Fibroblast of mammary gland (primary cell): Measurements from ENCODE around the gene SRSF1.
A peak's percentile ranks its signal among the peaks of the same experiment; 100 is the strongest.
"Not testable (repeated sequence)": the region's sequence is repeated elsewhere in the genome, so short reads cannot be mapped to it uniquely, and the experiment has no call there.

Source experiments
- DNase-seq: peaks from one replicate; pipeline ENCODE4 v3.0.0-alpha.2; 2010; ENCODE audit warnings: low read depth
- H3K4me3 ChIP-seq: 2 replicates; pipeline ENCODE4 v1.5.1; 2011; ENCODE audit warnings: low read depth, mild to moderate bottlenecking, low read length, moderate library complexity; ENCODE audit not compliant: control insufficient read depth
- TF ChIP-seq, protein P1 (sequence below): conservative IDR thresholded peaks from 2 replicates; pipeline ENCODE4 v1.5.1; 2011; ENCODE audit warnings: low read depth, low read length, inconsistent platforms; ENCODE audit not compliant: control insufficient read depth, insufficient read depth

Gene SRSF1

DNA sequence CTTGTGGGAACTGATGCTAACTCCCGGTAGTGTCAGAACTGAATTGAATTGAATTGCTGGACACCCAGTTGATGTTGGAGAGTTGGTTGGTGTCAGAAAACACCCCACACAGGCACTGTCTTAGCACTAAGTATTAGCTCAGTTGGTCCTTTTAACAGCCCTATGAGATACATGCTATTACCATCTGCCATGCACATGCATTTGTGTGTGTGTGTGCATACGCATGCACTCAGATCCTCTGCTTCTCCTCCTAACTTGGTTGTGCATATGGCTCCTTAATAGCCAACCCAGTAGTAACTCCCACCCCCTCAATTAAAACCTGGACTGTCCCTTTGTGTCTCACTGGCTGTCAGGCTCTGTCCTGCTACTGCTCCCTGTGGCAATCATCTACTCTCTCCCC is 43.9 kb upstream of the SRSF1 start:
- DNase-seq: no peak
- TF ChIP-seq, protein P1, sequence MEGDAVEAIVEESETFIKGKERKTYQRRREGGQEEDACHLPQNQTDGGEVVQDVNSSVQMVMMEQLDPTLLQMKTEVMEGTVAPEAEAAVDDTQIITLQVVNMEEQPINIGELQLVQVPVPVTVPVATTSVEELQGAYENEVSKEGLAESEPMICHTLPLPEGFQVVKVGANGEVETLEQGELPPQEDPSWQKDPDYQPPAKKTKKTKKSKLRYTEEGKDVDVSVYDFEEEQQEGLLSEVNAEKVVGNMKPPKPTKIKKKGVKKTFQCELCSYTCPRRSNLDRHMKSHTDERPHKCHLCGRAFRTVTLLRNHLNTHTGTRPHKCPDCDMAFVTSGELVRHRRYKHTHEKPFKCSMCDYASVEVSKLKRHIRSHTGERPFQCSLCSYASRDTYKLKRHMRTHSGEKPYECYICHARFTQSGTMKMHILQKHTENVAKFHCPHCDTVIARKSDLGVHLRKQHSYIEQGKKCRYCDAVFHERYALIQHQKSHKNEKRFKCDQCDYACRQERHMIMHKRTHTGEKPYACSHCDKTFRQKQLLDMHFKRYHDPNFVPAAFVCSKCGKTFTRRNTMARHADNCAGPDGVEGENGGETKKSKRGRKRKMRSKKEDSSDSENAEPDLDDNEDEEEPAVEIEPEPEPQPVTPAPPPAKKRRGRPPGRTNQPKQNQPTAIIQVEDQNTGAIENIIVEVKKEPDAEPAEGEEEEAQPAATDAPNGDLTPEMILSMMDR: no peak

DNA sequence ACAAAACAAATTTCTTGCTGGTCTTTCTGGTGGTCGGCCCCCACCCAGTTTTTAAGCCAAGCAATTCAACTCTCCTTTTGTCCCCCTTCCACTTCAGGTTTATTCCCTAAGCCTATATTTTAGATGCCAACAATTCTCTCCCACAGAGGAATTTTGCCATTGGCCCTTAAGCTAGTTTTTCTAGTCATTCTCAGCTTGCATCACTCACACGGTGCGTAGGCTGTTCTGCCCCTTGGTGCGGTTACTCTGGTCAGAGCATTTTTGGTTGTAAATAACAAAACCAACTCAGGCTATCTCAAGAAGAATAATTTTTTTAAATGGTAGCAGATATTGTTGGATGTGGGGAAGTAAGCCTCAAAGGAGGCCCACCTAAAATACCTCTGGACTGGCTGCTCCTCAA is 42.5 kb upstream of the SRSF1 start:
- no peak overlapping the region for H3K4me3 ChIP-seq
- TF ChIP-seq, protein P1: no peak
- no peak for DNase-seq

More for the DNA sequence above, 43.9 kb upstream of the SRSF1 start:
- no peak overlapping the region for H3K4me3 ChIP-seq

DNA sequence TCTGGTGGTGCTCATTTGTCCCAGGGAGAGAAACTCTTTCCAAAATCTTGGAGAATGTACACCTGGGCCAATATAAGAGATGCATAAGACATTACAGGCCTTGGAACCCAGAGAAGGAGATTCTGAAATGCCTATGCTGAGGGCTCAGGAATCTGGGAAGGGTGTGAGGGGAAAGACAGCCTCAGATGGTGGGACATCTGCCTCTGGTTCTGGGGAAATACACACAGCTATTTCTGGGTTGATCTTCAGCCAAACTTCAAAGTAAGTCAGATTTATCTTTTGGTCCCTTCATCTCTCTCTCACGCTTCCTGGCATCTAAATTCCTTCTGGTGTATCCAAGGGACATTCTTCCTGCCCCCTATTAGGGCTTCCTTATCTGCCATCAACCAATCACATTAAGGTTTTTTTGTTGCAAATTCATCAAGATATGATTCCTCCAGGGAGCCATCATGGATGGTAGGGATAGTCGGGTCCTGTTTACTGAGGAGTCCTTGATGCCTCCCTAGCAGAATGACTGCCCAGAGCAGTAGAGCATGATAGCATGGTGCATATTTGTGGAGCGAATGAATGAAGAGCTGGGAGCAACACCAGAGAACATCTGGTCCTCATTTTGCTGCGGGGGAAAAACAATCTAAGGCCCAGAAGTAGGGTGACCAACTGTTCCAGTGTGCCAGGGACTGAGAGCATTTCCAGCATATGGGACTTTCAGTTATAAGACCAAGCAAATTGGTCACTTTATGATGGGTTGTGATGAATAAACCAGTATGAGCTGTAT is 40.5 kb upstream of the SRSF1 start:
- H3K4me3 ChIP-seq: no peak overlapping the region
- DNase-seq: peak; percentile 39
- TF ChIP-seq, protein P1: no peak

DNA sequence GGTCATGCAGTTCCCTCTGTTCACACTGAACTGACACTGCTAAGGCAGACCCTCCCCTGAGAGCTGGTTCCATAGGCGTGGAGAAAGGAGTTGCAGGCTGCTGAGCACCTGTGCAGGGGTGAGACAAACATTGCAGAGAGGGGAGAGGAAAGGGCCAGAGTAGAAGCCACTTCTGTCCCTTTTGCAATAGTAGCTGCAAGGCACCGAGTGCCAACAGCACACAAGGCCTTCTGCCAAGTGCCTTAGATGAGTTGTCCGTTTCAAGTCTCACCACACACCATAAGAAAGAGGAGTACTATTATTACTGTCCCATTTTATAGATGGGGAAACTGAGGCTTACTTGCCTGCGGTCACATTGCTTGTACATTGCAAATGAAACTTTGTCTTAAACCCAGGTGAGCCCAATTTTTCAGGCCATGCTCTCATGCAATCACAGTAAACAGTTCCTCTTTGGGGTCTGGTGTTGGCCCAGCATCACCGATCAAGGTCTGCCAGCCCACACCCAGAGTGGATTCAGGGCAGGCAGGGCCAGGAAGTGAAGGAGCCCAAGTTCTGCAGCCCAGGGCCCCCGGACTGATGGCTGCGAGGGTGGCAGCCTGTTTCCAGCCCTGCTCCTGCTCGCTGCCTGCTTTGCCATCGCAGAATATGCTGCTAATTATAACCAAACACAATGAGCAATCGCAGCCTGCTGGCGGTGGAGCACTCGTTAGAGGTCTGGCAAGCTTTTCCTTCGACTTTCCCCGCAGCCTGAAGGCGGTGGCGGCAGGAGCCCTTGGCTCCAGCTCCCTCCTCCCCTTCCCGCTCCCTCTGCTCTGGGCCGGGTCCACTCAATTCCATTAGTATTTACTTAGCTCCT is 39.4 kb upstream of the SRSF1 start:
- H3K4me3 ChIP-seq: no peak overlapping the region
- DNase-seq: no peak
- TF ChIP-seq, protein P1: no peak

DNA sequence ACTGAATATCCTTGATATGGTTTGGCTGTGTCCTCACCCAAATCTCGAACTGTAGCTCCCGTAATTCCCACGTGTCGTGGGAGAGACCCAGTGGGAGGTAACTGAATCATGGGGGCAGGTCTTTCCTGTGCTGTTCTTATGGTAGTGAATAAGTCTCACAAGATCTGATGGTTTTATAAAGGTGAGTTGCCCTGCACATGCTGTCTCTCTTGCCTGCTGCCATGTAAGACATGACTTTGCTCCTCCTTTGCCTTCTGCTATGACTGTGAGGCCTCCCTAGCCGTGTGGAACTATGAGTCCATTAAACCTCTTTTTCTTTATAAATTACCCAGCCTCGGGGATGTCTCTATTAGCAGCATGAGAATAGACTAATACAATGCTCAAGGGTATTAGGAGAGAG is 37.2 kb upstream of the SRSF1 start:
- not testable (repeated sequence) for DNase-seq, H3K4me3 ChIP-seq

DNA sequence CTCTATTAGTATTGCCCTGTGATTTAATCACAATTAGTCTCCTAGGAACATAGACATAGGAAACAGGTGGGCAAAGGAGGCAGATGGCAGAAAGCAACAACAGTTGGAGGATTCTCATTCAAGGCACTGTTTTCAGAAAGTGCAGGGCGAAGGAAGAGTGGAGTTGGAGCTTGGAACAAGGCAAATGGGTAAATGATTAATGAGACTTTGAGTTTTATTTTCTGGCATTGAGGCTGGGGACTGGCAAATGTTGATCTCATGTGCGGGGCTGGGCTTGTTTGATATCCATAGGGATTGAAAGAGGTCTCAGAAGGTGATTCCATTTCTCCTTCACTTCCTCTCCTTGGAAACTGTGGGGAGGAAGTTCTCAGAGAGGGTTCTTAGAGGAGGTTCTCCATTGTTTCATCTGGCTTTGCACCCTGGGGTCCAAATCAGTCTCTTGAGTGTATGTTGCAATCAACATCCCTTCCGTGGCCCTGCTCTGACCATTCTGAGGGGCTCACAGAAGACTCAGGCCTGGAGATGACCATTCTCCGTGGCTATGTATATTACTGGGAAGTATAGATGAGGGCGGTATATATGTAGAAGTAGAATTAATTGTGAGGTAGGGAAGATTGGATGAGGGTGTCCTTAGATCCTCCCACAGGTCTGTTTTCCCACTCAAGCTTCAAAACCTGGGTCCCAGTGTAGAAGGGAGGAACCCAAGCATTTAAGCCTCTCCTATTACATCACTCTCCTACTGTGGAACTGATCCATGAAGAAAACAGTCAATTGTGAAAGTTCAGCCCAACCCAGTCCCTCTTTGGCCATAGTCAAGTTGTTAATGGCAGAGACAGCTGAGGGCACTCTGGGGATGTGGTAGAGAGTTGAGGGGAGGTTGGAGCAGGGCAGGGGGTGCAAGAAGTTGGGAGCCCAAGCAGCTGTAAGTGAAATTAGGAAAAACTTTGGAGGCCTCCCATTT is 36.5 kb upstream of the SRSF1 start:
- TF ChIP-seq, protein P1: no peak
- H3K4me3 ChIP-seq: no peak overlapping the region
- no peak for DNase-seq
